GM12891 (cell line): Measurements from ENCODE around the gene SNX20.

Source experiments
- POLR2A ChIP-seq: IDR thresholded peaks from 2 replicates; pipeline ENCODE4 v1.6.1; 2011; ENCODE audit warnings: low read depth, low read length, control low read depth
- POLR2AphosphoS5 ChIP-seq: IDR thresholded peaks from 2 replicates; pipeline ENCODE4 v1.6.1; 2011; ENCODE audit warnings: low read depth, low read length, control low read depth
- POU2F2 ChIP-seq: IDR thresholded peaks from 2 replicates; pipeline ENCODE4 v1.6.1; 2011; ENCODE audit warnings: low read depth, mild to moderate bottlenecking, control low read depth, low read length, moderate library complexity
- TAF1 ChIP-seq: IDR thresholded peaks from 2 replicates; pipeline ENCODE4 v1.6.1; 2011; ENCODE audit warnings: low read depth, low read length, control low read depth

GRCh38 chr16:50718061-50718760, 37.1 kb upstream of the SNX20 start:
- TF ChIP-seq POLR2A (no peak), POLR2AphosphoS5 (no peak), TAF1 (no peak), POU2F2 (no peak)
